HG03095 (cell line): Measurements from ENCODE around the gene HDAC1.
A peak's percentile ranks its signal among the peaks of the same experiment; 100 is the strongest.
"Not testable (repeated sequence)": the region's sequence is repeated elsewhere in the genome, so short reads cannot be mapped to it uniquely, and the experiment has no call there.

Experiments used
- ATAC-seq: cut with Tn5 transposase; IDR thresholded peaks from one replicate; pipeline ENCODE4 v1.9.1; 2021; ENCODE audit warnings: moderate library complexity; ENCODE audit not compliant: unreplicated experiment

The HDAC1 gene

DNA sequence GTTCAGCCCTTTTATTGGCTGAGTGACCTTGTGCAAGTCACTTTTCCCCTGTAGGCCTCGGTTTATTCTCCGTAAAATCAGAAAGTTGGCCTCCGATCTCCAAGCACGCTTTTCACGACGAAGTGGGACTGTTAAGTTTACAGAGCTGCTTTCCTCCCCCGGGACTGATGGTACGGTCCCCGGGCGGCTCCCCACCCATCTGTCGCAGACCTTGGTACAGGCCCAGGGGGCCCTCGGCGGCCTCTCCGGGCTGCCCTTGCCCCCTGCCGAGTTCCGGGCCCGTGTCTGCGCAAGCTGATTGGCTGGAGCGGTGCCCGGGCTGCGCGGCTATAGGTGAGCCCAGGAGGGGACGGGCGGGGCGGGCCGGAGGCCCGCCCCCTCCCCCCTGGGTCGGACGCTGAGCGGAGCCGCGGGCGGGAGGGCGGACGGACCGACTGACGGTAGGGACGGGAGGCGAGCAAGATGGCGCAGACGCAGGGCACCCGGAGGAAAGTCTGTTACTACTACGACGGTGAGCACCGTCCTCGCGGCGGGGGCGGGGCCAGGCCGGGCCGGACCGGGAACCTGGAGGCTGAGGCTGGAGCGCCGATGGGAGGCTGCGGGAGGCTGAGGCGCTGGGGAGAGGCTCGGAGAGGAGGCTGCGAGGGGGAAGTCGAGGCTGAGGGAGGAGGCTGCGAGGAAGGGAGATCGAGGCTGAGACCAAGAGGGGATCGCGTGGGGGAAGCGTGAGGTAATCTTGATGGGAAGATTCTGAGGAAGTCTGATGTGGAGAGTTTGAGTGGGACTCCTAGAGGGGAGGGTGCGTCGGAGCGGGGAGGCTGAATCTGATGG lies at the start of gene HDAC1:
Gene HDAC1 (plus strand): TSS at position 376 of the 831 bp plus-strand sequence. CDS start 87 bp downstream, at position 463.
- ATAC-seq, result peak; percentile 88

DNA sequence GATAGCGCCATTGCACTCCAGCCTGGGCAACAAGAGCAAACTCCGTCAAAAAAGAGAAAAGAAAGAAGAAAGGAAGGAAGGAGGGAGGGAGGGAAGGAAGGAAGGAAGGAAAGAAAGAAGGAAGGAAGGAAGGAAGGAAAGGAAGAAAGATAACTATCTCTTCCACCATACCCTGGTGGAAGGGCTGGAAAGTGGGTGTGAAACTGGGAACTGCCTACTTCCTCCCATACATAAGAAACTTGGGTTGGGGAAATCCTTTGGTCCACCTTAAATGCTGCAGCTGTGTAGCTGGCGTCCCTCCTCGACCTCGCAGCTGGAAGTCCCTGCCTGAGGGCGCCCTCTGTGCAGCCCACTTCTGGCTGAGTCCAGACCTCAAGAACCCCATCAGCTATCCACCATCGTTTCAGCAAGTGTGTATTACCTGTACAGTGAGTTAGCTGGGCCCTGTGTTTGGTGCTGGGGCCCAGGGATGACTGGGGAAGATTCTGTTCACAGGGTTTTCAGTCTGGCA lies 49.5 kb upstream of the HDAC1 start:
- ATAC-seq, result no peak

DNA sequence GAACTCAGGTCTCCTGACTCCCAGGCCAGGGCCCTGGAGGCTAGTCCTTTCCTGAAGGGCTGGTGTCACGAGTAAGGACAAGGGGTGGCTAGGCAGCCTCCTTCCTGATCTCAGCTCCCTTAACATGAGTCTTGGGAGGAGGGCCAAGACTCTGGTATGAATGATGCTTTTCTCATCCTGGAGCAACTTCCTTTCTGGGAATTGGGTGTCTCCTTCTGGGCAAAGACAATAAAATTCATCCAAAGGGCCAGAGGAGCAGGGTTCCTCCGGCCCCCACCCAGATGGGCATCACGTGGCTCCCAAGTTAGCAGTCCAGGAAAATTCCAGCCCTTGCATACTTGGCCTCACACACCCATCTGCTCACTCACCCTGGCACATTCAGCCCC lies 45.0 kb upstream of the HDAC1 start, which contains the start of gene FAM167B:
Gene FAM167B (plus strand): TSS at position 335 of the 386 bp plus-strand sequence. CDS start 200 bp downstream, outside the sequence.
- no peak for ATAC-seq

DNA sequence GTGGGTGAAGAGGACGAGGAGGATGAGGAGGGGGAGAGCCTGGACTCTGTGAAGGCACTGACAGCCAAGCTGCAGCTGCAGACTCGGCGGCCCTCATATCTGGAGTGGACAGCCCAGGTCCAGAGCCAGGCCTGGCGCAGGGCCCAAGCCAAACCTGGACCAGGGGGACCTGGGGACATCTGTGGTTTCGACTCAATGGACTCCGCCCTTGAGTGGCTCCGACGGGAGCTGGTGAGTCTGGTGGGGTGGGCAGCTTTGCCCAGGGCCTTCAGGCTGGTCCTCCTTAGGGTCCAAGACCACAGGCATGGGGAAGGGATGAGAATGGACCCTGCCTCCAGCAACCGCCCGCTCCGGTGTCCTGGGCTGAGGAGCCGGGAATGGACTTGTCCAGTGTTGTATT lies 44.4 kb upstream of the HDAC1 start:
- no peak for ATAC-seq

DNA sequence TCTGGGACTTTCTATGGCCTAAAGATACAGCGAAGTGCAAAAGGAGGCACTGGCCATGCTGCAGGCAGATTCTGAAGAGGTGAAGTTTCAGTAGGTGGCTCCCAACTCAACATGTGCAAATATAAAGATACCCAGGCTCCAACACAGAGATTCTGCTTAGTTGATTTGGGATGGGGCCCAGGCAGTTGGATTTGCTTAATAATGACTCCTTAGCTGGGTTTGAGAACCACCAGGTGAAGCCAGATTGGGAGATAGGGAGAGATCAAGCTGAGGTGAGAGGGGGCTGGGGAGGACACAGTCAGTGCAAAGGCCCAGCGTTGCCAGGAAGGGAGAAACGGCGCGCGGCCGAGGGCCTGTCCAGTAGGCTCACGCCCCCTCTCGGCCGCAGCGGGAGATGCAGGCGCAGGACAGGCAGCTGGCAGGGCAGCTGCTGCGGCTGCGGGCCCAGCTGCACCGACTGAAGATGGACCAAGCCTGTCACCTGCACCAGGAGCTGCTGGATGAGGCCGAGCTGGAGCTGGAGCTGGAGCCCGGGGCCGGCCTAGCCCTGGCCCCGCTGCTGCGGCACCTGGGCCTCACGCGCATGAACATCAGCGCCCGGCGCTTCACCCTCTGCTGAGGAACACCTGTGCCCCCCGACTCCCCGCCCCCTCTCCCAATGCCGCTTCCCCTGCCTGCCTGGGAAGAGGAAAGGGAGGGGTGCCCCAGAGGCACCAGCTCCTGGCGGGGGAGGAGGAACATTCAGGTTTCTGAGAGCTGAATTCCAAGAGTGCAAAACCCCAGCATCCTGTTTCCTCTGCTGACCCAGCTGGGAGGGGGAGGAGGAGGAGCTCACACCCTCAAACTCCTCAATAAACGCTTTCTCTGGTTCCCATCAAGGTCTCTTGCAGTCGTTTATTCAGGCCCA lies 43.6 kb upstream of the HDAC1 start:
- no peak for ATAC-seq

DNA sequence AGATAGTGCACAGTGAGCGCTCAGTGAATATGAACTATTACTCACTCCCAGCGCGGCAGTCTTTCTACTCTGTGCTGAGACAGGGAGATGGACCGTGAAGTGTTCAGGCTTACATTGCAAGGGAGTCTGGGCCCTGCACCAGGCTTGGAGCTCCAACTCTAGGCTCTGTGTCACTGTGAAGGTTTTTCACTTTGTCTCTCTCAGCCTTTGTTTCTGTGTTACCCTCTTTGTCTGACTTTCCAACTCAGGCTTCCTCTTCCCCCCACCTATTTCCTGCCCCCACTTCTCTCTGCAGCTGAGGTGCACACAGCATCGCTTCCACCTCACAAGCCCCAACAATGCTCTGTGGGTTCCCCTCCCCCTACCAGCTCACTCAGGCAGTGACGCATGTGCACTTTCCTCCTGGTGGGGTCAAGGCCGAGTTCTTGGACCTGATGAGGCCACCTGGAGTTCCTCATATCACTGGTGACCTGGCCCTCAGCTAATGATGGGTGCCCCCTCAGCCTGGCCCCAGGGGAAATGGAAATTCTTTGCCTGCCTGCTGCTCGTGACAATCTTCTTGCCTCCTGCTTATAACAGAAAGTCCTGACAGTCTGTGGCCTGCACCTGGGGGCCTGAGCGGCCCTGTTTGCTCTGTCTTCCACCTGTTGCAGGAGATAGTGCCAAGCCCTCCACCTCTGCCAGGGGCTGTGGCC lies 41.9 kb upstream of the HDAC1 start:
- peak; percentile 51 for ATAC-seq

DNA sequence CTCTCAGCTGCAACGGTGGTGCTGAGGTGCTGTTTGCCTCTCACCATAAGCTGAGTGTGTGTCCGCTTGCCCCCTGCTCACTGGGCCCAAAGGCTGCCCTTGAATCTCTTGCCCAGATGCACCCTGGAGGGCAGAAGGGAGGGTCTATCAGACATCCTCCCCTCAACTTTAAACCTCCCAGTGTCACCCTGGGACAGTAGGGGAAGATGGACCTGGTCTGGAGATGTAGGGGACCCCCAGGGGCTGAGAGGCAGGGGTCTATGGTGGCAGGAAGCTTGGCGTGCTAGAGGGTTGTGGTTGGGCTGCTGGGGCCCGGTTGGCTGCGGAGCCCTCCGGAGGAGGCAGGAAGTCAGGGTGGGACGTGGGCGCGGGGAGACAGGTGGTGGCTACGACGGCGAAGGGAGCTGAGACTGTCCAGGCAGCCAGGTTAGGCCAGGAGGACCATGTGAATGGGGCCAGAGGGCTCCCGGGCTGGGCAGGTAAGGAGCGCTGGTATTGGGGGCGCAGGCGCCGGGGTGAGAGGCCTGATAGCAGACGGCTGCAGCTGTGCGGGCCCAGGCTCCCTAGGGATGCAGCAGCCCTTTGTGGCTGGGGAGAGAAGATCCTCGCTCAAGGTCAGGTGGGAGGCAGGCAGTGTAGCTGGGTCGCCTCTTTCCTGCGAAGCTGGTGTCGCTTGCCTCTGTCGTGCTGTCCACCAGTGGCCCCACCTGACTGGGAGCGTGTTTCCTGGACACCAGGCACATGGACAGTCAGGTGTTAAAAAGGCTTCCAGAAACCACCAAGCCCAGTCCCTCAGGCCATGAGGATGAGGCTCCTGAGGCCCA lies 40.8 kb upstream of the HDAC1 start, which contains the start of gene LCK:
Gene LCK (plus strand): TSS at position 373 of the 824 bp plus-strand sequence. CDS start 23,065 bp downstream, outside the sequence.
- no peak for ATAC-seq

DNA sequence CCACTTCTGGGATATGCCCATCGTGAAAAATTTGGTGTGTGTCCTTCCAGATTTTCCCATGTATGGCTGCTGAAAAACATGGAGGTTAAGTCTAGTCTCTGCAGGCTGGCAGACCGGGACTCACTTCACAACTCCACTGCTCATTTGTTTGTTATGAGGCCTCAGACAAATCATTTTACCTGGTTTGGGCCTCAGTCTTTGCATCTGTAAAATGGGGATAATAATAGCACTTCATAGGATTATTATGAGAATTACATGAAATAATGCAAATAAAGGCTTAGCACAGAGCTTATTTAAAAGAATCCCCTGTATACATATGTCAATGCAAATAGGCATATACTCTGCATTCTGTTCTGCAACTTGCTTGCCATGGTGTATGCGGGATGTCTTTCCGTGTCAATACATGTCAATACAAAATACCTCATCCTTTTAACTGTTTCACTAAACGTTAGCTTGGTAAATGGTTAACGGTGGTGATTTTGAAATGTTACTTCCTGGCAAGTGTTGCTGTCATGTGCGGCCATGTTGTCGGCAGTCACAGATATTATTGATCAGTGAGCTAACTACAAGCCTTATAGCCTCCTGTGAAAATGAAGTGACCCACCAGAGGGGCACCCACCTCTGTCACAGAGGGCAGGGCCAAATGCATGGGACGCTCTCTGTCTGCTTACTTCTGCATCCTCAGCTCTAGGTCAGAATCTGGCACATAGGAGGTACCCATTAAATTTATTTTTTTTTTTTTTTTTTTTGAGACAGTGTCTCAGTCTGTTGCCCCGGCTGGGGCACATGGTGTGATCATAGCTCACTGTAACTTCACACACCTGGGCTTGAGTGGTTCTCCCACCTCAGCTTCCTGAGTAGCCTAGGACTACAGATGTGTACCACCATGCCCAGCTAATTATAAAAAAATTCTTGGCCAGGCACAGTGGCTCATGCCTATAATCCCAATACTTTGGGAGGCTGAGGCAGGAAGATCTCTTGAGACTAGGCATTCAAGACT lies 36.5 kb upstream of the HDAC1 start:
- ATAC-seq, result no peak

DNA sequence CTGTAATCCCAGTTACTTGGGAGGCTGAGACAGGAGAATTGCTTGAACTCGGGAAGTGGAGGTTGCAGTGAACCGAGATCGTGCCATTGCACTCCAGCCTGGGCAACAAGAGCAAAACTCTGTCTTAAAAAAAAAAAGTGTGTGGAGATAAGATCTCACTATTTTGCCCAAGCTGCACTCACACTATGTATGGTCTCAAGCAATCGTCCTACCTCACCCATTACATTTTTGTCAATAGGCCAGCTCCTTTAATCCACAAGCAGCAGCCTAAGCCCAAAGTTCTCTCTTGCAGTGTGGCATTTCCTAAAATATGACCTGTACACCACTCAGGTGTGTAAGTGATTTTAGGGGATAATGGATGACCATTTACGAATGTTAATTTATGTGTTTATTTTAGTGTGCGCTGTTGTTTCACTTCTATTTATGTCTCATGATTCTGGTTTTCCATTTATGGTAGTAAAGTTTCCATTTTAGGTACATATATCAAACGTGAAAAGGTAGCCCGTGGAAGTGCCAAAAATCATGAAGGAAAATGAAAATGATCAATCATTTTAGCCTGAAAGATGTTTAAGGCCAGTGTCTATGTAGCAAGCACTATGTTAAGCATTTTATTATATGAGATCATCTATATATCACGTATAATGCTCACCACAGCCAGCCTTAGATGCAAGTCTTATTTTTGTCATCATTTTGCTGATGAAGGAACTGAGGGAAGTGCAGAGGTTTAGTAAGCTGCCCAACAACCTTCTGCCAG lies 35.2 kb upstream of the HDAC1 start:
- no peak for ATAC-seq

DNA sequence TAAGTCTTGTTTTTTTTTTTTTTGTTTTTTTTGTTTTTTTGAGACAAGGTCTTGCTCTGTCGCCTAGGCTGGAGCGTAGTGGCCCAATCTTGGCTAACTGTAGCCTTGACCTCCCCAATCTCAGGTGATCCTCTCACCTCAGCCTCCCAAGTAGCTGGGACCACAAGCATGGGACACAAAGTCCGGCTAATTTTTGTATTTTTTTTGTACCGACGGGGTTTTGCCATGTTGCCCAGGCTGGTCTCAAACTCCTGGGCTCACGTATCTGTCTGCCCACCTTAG lies 34.7 kb upstream of the HDAC1 start:
- ATAC-seq, result no peak

DNA sequence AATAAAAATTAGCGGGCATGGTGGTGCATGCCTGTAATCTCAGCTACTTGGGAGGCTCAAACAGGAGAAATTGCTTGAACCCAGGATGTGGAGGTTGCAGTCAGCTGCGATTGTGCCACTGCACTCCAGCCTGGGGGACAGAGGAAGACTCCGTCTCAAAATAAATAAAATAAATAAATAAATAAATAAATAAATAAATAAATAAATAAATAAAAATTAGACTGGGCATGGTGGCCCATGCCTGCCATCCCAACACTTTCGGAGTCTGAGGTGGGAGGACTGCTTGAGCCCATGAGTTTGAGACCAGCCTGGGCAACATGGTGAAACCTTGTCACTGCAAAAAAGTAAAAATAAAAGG lies 28.7 kb upstream of the HDAC1 start:
- not testable (repeated sequence) for ATAC-seq

DNA sequence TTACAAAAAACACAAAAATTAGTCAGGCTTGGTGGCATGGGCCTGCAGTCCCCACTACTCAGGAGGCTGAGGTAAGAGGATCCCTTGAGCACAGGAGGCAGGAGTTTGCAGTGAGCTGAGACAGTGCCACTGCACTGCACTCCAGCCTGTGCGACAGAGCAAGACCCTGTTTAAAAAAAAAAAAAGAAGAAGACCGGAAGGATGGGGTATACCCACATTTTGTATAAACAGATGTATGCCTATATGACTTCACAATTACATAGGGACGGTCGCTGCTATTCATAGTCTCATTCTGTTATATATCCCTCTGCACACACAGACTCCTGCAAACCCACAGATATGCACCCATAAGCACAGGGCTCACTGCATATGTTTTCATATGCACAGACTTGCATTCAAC lies 28.1 kb upstream of the HDAC1 start:
- no peak for ATAC-seq

DNA sequence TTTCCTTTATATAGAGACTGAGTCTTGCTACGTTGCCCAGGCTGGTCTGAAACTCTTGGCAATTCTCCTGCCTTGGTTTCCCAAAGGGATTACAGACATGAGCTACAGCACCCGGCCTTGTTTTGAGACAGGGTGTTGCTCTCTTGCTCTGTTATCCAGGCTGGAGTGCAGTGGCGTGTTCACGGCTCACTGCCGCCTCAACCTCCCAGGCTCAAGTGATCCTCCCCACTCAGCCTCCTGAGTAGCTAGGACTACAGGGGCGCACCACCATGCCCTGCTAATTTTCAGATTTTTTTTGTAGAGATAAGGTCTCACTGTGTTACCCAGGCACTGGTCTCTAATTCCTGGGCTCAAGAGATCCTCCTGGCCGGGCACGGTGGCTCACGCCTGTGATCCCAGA lies 26.0 kb upstream of the HDAC1 start:
- no peak for ATAC-seq

DNA sequence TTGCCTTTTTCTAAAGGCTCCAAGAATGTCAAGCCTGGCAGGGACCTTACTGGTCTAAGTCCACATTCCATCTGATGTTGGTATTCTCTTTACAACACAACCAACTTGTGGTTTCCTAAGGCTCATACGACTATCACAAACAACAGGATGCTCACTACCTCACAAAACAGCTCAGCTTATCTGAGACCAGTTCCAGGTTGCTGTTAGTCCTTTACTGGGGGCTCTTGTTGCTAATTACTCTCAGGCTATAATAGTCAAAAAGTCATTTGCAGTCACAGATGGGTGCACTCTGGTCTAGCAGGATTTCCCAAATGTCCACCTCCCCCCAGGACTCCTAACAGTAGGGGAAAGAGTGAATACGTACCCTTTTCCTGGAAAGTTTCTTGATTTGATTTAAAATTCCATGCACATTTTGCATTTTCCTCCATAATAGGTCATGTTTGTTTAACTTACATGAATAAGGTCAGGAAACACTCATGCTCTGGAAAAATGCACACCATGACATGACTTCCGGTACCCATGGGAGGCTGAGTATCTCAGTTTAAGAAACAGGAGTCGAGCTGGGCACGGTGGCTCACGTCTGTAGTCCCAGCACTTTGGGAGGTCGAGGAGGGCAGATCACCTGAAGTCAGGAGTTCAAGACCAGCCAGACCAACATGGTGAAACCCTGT lies 24.8 kb upstream of the HDAC1 start:
- ATAC-seq, result no peak

DNA sequence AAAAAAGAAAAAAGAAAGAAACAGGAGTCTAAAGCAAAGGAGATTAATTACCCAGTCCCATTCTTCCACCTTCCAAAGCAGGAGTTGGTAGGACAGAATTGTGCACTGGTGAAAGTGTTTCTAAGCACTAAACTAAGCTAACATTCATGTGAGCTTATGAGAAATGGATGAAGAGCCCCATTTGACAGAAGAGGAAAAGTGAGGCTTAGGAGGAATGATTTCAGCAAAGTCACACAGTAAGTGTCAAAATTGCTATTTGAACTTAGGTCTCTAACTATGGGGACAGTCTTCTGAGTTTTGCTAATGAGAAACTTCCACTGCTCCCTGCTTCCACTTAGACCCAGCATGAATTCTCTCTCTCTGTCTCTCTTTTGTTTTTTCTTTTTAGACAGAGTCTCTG lies 22.1 kb upstream of the HDAC1 start:
- ATAC-seq, result no peak

DNA sequence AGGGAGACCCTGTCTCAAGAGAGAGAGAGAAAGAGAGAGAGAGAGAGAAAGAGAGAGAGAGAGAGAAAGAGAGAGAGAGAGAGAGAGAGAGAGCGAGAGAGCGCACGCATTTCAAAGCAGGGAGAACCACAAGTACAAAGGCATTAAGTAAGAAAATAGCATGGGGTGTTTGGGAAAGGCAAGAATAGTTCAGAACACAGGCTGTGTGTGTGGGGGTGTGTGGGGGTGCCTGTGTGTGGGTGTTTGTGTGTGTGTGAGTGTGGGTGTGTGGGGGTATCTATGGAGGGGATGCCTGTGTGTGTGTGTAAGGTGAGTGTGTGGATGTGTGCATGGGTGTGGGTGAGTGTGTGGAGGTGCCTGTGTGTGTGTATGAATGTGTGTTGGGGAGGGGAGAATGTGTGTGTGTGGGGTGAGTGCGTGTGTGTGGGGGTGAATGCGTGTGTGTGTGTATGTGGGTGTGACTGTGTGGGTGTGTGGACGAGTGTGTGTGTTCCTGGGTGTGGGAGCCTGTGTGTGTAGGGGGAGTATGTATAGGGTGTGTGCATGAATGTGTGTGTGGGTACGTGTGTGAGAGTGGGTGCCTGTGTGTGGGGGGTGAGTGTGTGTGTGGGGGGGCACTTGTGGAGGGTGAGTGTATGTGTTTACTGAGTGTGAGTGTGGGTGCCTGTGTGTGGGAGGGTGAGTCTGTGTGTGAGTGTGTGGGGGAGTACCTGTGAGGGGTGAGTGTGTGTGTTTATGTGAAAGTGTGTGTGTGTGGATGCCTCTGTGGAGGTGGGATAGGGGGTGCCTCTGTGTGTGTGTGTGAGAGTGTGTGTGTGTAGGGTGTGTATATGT lies 19.1 kb upstream of the HDAC1 start:
- no peak for ATAC-seq
